ENCODE results near the gene SEC14L3. TPM values are rescaled to one million over a fixed set of nuclear protein-coding genes. Genes with fewer than 3 reads are reported as not detected.

The SEC14L3 gene
- total and polyA plus RNA-seq, 2 experiments from 2014 or later, result not detected

DNA sequence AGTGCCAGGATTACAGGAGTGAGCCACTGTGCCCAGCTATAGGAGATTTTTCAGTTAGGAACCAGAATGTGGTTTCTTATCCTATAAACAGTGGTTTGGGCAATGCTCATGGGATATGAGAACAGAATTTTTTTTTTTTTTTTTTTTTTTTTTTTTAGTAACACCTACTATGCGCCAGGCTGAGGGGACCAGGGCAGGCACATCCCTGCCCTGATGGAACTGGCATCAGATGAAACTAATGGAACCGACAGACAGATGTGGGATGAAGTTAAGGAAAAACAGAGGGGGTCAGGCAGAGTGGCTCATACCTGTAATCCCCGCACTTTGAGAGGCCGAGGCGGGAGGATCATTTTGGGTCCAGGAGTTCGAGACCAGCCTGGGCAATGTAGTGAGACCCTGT, 28.8 kb upstream of the SEC14L3 start:
- TF ChIP-seq EZH2 (IDR thresholded peaks at IDR 0.05; ENCODE audit: insufficient read depth, poor library complexity, severe bottlenecking) (no peak), EZH2phosphoT487 (IDR thresholded peaks at IDR 0.05; ENCODE audit: insufficient read depth, low read depth) (no peak)
- H3K27ac ChIP-seq, result no peak overlapping the region
- no peaks in the 10 kb centered on the region for H3K4me1 ChIP-seq (ENCODE audit: insufficient read depth)
- H3K4me3 ChIP-seq, result no peak overlapping the region
- in situ Hi-C loops (cut with MboI), result no loop called here
- no peak overlapping the region for H3K9ac ChIP-seq
- no peaks in the 10 kb centered on the region for H3K79me2 ChIP-seq (ENCODE audit: insufficient read depth)
- DNase-seq, result no peak
- WGBS, 2 experiments (ENCODE audit: low coverage in 1 of 2, low lambda C conversion rate in 2 of 2, missing lambda C conversion rate in 2 of 2), result 84 to 88% methylated on average over 6 of the region's 6 CpGs
- no peak overlapping the region for H3K4me2 ChIP-seq (ENCODE audit: unreplicated experiment)
- no peaks in the 10 kb centered on the region for H3K9me2 ChIP-seq (ENCODE audit: insufficient read depth)
- H3K36me3 ChIP-seq (ENCODE audit: low read depth), result no peaks in the 10 kb centered on the region
- H3K27me3 ChIP-seq (replicated peaks; ENCODE audit: insufficient read depth), result no peaks in the 10 kb centered on the region; the same call in 1 of the 2 replicates
- no peaks in the 10 kb centered on the region for H3K9me3 ChIP-seq (ENCODE audit: low read depth)
- H2AFZ ChIP-seq, result no peak overlapping the region
- no peaks in the 10 kb centered on the region for H4K20me1 ChIP-seq (ENCODE audit: insufficient read depth)
- no peaks in the 10 kb centered on the region for H3F3A ChIP-seq (ENCODE audit: insufficient read depth)

- H3K9ac ChIP-seq, result no peak overlapping the region
- H3F3A ChIP-seq (ENCODE audit: insufficient read depth), result no peaks in the 10 kb centered on the region
- H4K20me1 ChIP-seq (ENCODE audit: insufficient read depth), result no peaks in the 10 kb centered on the region
- H3K36me3 ChIP-seq (ENCODE audit: low read depth), result no peaks in the 10 kb centered on the region
- no peak overlapping the region for H3K4me2 ChIP-seq (ENCODE audit: unreplicated experiment)
- 61 to 62% methylated on average over 7 of the region's 7 CpGs for WGBS, 2 experiments (ENCODE audit: low coverage in 1 of 2, low lambda C conversion rate in 2 of 2, missing lambda C conversion rate in 2 of 2)
- H3K4me1 ChIP-seq (ENCODE audit: insufficient read depth), result no peaks in the 10 kb centered on the region
- H3K4me3 ChIP-seq, result no peak overlapping the region
- H3K9me2 ChIP-seq (ENCODE audit: insufficient read depth), result no peaks in the 10 kb centered on the region
- DNase-seq, result no peak
- H2AFZ ChIP-seq, result no peak overlapping the region
- H3K27ac ChIP-seq, result no peak overlapping the region
- no peaks in the 10 kb centered on the region for H3K9me3 ChIP-seq (ENCODE audit: low read depth)
- in situ Hi-C loops (cut with MboI), result no loop called here
- TF ChIP-seq EZH2phosphoT487 (IDR thresholded peaks at IDR 0.05; ENCODE audit: insufficient read depth, low read depth), result no peak
- TF ChIP-seq EZH2 (IDR thresholded peaks at IDR 0.05; ENCODE audit: insufficient read depth, poor library complexity, severe bottlenecking), result no peak
- no peaks in the 10 kb centered on the region; the same call in 1 of the 2 replicates for H3K27me3 ChIP-seq (replicated peaks; ENCODE audit: insufficient read depth)
- no peaks in the 10 kb centered on the region for H3K79me2 ChIP-seq (ENCODE audit: insufficient read depth)
Observed at GRCh38 chr22:30497466-30498150, 25.8 kb upstream of the SEC14L3 start.

GRCh38 chr22:30495041-30495784, 23.4 kb upstream of the SEC14L3 start:
- Histone ChIP-seq H3K9me2 (ENCODE audit: insufficient read depth) (no peaks in the 10 kb centered on the region), H3K9ac (no peak overlapping the region), H3K9me3 (ENCODE audit: low read depth) (no peaks in the 10 kb centered on the region), H3K27me3 (replicated peaks; ENCODE audit: insufficient read depth) (no peaks in the 10 kb centered on the region; the same call in none of the 2 replicates), H3K36me3 (ENCODE audit: low read depth) (no peaks in the 10 kb centered on the region), H3K4me1 (ENCODE audit: insufficient read depth) (no peaks in the 10 kb centered on the region), H3K27ac (no peak overlapping the region), H2AFZ (no peak overlapping the region), H3K4me2 (ENCODE audit: unreplicated experiment) (no peak overlapping the region), H3F3A (ENCODE audit: insufficient read depth) (no peaks in the 10 kb centered on the region), H4K20me1 (ENCODE audit: insufficient read depth) (no peaks in the 10 kb centered on the region), H3K79me2 (ENCODE audit: insufficient read depth) (no peaks in the 10 kb centered on the region), H3K4me3 (no peak overlapping the region)
- in situ Hi-C loops (cut with MboI), result no loop called here
- 53 to 63% methylated on average over 13 to 14 of the region's 14 CpGs for WGBS, 2 experiments (ENCODE audit: low coverage in 1 of 2, low lambda C conversion rate in 2 of 2, missing lambda C conversion rate in 2 of 2)
- no peak for DNase-seq
- TF ChIP-seq EZH2phosphoT487 (IDR thresholded peaks at IDR 0.05; ENCODE audit: insufficient read depth, low read depth) (no peak), EZH2 (IDR thresholded peaks at IDR 0.05; ENCODE audit: insufficient read depth, poor library complexity, severe bottlenecking) (no peak)

GRCh38 chr22:30492144-30492543, 20.3 kb upstream of the SEC14L3 start:
- no peak overlapping the region for H3K27ac ChIP-seq
- H3K9me2 ChIP-seq (ENCODE audit: insufficient read depth), result no peaks in the 10 kb centered on the region
- no peak for TF ChIP-seq EZH2phosphoT487 (IDR thresholded peaks at IDR 0.05; ENCODE audit: insufficient read depth, low read depth)
- H3F3A ChIP-seq (ENCODE audit: insufficient read depth), result no peaks in the 10 kb centered on the region
- DNase-seq, result no peak
- no peaks in the 10 kb centered on the region for H3K36me3 ChIP-seq (ENCODE audit: low read depth)
- no peak overlapping the region for H3K4me3 ChIP-seq
- H3K9me3 ChIP-seq (ENCODE audit: low read depth), result no peaks in the 10 kb centered on the region
- H3K4me1 ChIP-seq (ENCODE audit: insufficient read depth), result no peaks in the 10 kb centered on the region
- 74 to 76% methylated on average over 12 of the region's 12 CpGs for WGBS, 2 experiments (ENCODE audit: low coverage in 1 of 2, low lambda C conversion rate in 2 of 2, missing lambda C conversion rate in 2 of 2)
- H3K9ac ChIP-seq, result no peak overlapping the region
- no peaks in the 10 kb centered on the region for H3K79me2 ChIP-seq (ENCODE audit: insufficient read depth)
- no peak overlapping the region for H2AFZ ChIP-seq
- no peaks in the 10 kb centered on the region for H4K20me1 ChIP-seq (ENCODE audit: insufficient read depth)
- in situ Hi-C loops (cut with MboI), result loop anchor here (5.0 kb wide), 1 partner anchor 50 kb away; no protein-coding TSS in a partner anchor
- H3K27me3 ChIP-seq (replicated peaks; ENCODE audit: insufficient read depth), result no peaks in the 10 kb centered on the region; the same call in none of the 2 replicates
- no peak overlapping the region for H3K4me2 ChIP-seq (ENCODE audit: unreplicated experiment)

All from GM23248 (cell line).